HL-60 (cell line): ENCODE results near the gene GRM5.

Experiments used
- DNase-seq, 2 experiments: peaks; one replicate each; pipeline ENCODE4 v3.0.0-alpha.2; 2010 to 2020; ENCODE audit warnings: low read depth in 1 of 2, low spot score in 1 of 2
- H3K27ac ChIP-seq: fragments of 250-450 bp; sonication (Bioruptor Pico); replicated peaks from 2 replicates; pipeline ENCODE4 v1.5.1; 2020; ENCODE audit warnings: mild to moderate bottlenecking, moderate library complexity
- H3K27me3 ChIP-seq: fragments of 250-450 bp; sonication (Bioruptor Pico); 2 replicates; pipeline ENCODE4 v1.5.1; 2021; ENCODE audit warnings: mild to moderate bottlenecking, moderate library complexity; ENCODE audit not compliant: insufficient read depth, poor library complexity, severe bottlenecking
- H3K4me3 ChIP-seq: replicated peaks from 2 replicates; pipeline ENCODE4 v1.5.1; 2011; ENCODE audit warnings: mild to moderate bottlenecking, control low read depth, low read length; ENCODE audit not compliant: insufficient read depth
- CTCF ChIP-seq: IDR thresholded peaks from one replicate; pipeline ENCODE4 v1.5.1; 2011; ENCODE audit warnings: low read length, control low read depth, inconsistent platforms; ENCODE audit not compliant: insufficient read depth
- GABPA ChIP-seq: IDR thresholded peaks from 2 replicates; pipeline ENCODE4 v1.6.1; 2012; ENCODE audit warnings: low read depth
- POLR2AphosphoS5 ChIP-seq: IDR thresholded peaks from 2 replicates; pipeline ENCODE4 v1.6.1; 2012; ENCODE audit warnings: low read depth
- REST ChIP-seq: IDR thresholded peaks from 2 replicates; pipeline ENCODE4 v1.6.1; 2012; ENCODE audit warnings: low read depth; ENCODE audit not compliant: insufficient replicate concordance
- SPI1 ChIP-seq: IDR thresholded peaks from 2 replicates; pipeline ENCODE4 v1.6.1; 2012; ENCODE audit warnings: low read depth, mild to moderate bottlenecking, borderline replicate concordance

Gene GRM5

GRCh38 chr11:88683024-88683423 is 382.8 kb downstream of the GRM5 start:
- TF ChIP-seq GABPA = no peak
- TF ChIP-seq CTCF = no peak
- no peak for TF ChIP-seq POLR2AphosphoS5
- no peak for TF ChIP-seq SPI1
- TF ChIP-seq REST = no peak
- no peak for DNase-seq
- no peaks in the 10 kb centered on the region for H3K27me3 ChIP-seq

GRCh38 chr11:88680806-88681205 is 385.0 kb downstream of the GRM5 start:
- TF ChIP-seq GABPA = no peak
- TF ChIP-seq CTCF = no peak
- TF ChIP-seq POLR2AphosphoS5 = no peak
- TF ChIP-seq REST = no peak
- TF ChIP-seq SPI1 = no peak
- H3K4me3 ChIP-seq = no peak overlapping the region
- H3K27ac ChIP-seq = no peak overlapping the region
- no peak for DNase-seq
- H3K27me3 ChIP-seq = no peaks in the 10 kb centered on the region

More at GRCh38 chr11:88683024-88683423, 382.8 kb downstream of the GRM5 start:
- H3K4me3 ChIP-seq = no peak overlapping the region
- no peak overlapping the region for H3K27ac ChIP-seq

- no peak for TF ChIP-seq REST
- no peak overlapping the region for H3K27ac ChIP-seq
Observed at GRCh38 chr11:88666364-88666763, 399.4 kb downstream of the GRM5 start.

More at GRCh38 chr11:88666364-88666763, 399.4 kb downstream of the GRM5 start:
- H3K4me3 ChIP-seq = no peak overlapping the region
- H3K27me3 ChIP-seq = no peaks in the 10 kb centered on the region
- no peak for DNase-seq
